ENCODE data around the gene PDGFC. TPM values are rescaled to one million over a fixed set of nuclear protein-coding genes. Genes with fewer than 3 reads are reported as not detected.

The PDGFC gene
- polyA plus RNA-seq, 3 donors = 2.5 to 5.0 (median 4.9) TPM

DNA sequence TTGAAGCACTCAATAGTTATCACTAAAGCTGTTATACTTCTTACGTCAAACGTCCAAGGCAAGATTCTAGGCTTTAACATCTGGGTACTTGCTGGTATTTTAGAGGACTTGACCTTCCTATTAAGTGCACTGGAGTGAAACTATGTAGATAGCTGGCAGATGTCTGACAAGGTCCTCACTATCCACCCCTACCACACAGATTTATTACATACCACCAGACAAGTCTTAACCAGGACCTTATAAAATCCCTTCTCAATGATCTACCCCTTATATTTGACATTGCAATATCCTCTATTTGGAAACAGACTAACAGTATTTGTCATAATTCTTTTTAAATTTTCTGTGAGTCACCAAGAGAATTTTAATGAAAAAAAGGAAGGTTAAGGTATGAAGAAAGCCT lies 78.8 kb downstream of the PDGFC start:
- H3K9me3 Mint-ChIP-seq = peaks cover 0 to 6% (median 2%) of the 10 kb centered on the region in 7 donors
- no peaks in the 10 kb centered on the region for H3K36me3 ChIP-seq (replicated peaks in 1 of 2; ENCODE audit: control insufficient read depth in 1 of 2, insufficient read depth in 2 of 2, low read length in 2 of 2)
- WGBS (ENCODE audit: insufficient coverage) = no CpG with 5 or more reads among the region's 2 CpGs
- H3K36me3 Mint-ChIP-seq = peaks cover 0 to 8% of the 10 kb centered on the region in 2 donors
- peaks cover 0 to 2% (median 0%) of the 10 kb centered on the region in 3 donors for H3K27me3 Mint-ChIP-seq (ENCODE audit: low read depth in 3 of 3)
- H3K27ac ChIP-seq (ENCODE audit: low read depth in 1 of 2, low read length in 2 of 2) = peak overlapping the region in 1 of 2 donors; percentile 27
- no peak overlapping the region for H3K9ac ChIP-seq (ENCODE audit: insufficient read depth, low read length, poor library complexity, severe bottlenecking)
- H2AFZ ChIP-seq (ENCODE audit: insufficient read depth, low read depth, low read length, poor library complexity, severe bottlenecking) = no peak overlapping the region
- TF ChIP-seq, protein P1, sequence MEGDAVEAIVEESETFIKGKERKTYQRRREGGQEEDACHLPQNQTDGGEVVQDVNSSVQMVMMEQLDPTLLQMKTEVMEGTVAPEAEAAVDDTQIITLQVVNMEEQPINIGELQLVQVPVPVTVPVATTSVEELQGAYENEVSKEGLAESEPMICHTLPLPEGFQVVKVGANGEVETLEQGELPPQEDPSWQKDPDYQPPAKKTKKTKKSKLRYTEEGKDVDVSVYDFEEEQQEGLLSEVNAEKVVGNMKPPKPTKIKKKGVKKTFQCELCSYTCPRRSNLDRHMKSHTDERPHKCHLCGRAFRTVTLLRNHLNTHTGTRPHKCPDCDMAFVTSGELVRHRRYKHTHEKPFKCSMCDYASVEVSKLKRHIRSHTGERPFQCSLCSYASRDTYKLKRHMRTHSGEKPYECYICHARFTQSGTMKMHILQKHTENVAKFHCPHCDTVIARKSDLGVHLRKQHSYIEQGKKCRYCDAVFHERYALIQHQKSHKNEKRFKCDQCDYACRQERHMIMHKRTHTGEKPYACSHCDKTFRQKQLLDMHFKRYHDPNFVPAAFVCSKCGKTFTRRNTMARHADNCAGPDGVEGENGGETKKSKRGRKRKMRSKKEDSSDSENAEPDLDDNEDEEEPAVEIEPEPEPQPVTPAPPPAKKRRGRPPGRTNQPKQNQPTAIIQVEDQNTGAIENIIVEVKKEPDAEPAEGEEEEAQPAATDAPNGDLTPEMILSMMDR (IDR thresholded peaks at IDR 0.05) = no peak
- H3K4me1 Mint-ChIP-seq = peaks cover 44% of the 10 kb centered on the region
- H3K4me1 ChIP-seq (ENCODE audit: control insufficient read depth in 1 of 2, insufficient read depth in 2 of 2, low read length in 2 of 2) = peaks cover 29 to 57% of the 10 kb centered on the region in 2 donors
- peak overlapping the region; percentile 21 for H3K4me2 ChIP-seq (replicated peaks; ENCODE audit: extremely low read depth, low read length, poor library complexity, severe bottlenecking)
- H3K4me3 ChIP-seq (replicated peaks in 1 of 3; ENCODE audit: low read depth in 2 of 3, low read length in 3 of 3) = no peak overlapping the region
- no peak overlapping the region for H3K4me3 Mint-ChIP-seq
- peaks cover 8% of the 10 kb centered on the region for H3K79me2 ChIP-seq (ENCODE audit: insufficient read depth, low read length)
- no peaks in the 10 kb centered on the region for H4K20me1 ChIP-seq (ENCODE audit: insufficient read depth, low read length)
- DNase-seq = peak; percentile 20 to 57 (median 46)
- intact Hi-C loops (cut with micrococcal nuclease) = loop anchor here in 1 of 2 donors (5.0 to 10.0 kb wide), 2 partner anchors 52 to 74 kb away; no protein-coding TSS in a partner anchor
- H3K9me3 ChIP-seq (replicated peaks in 1 of 2; ENCODE audit: control insufficient read depth in 1 of 2, insufficient read depth in 1 of 2, low read length in 2 of 2) = no peaks in the 10 kb centered on the region
- H3K27me3 ChIP-seq (ENCODE audit: control insufficient read depth in 2 of 2, insufficient read depth in 2 of 2, low read length in 2 of 2) = no peaks in the 10 kb centered on the region
- peak overlapping the region in 5 of 7 donors; percentile 37 to 81 (median 69) for H3K27ac Mint-ChIP-seq

DNA sequence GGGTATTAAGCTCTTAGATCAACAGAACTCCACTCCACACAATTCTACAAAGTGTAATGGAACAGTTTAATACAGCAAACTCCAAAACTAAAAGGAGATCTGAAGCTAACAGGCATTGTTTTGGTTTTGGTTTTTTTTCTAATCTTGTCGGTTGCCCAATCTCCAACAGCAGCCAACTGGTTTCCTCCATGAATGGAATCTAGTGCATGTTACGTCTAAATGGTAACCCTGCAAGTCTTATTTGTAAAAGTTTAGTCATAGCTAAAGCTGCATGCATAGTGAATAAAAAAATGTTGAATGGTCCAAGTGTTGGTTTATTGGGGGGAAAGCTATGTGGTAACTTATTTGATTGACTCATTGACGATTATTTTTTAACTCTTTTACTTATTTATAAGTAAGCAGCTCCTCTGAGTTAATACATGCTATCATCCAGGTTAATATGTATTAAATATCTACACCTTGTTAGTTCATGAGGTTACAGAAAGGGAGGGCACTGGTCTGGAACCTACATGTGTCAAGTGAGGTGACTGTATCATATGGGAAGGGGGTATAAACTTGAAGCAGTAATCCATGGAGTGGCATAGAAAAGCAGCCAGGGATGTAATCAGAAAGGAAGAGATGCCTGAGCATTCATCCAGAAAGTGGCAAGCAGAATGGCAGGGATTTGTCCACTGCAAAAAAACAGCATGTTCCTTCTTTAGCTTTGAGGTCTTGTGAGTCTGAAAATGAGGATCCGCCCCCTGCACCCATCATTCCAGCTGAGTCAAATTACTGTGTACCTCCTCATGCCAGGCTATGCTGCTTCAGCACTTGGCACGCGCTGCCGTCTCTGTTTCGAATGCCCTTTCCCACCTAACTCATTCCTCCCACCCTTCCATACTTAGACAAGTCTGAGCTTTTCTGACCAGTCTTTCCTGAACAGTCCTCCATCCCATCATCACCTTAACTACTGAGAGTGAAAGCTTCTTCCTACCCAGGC lies 81.7 kb downstream of the PDGFC start:
- H2AFZ ChIP-seq (ENCODE audit: insufficient read depth, low read depth, low read length, poor library complexity, severe bottlenecking) = no peak overlapping the region

More for the DNA sequence above, 81.7 kb downstream of the PDGFC start:
- H3K79me2 ChIP-seq (ENCODE audit: insufficient read depth, low read length) = peaks cover 3% of the 10 kb centered on the region
- peak overlapping the region in 1 of 2 donors; percentile 30 for H3K4me3 Mint-ChIP-seq
- peak overlapping the region; percentile 37 for H3K4me2 ChIP-seq (replicated peaks; ENCODE audit: extremely low read depth, low read length, poor library complexity, severe bottlenecking)
- H3K4me3 ChIP-seq (replicated peaks in 1 of 3; ENCODE audit: low read depth in 2 of 3, low read length in 3 of 3) = peak overlapping the region in 1 of 3 experiments; percentile 13
- 79% methylated on average over 6 of the region's 8 CpGs for WGBS (ENCODE audit: insufficient coverage)
- H3K27ac ChIP-seq (ENCODE audit: low read depth in 1 of 2, low read length in 2 of 2) = peak overlapping the region in 1 of 2 donors; percentile 43
- no peaks in the 10 kb centered on the region for H3K36me3 ChIP-seq (replicated peaks in 1 of 2; ENCODE audit: control insufficient read depth in 1 of 2, insufficient read depth in 2 of 2, low read length in 2 of 2)
- TF ChIP-seq, protein P1 (IDR thresholded peaks at IDR 0.05) = no peak
- H3K4me1 Mint-ChIP-seq = peaks cover 39% of the 10 kb centered on the region
- intact Hi-C loops (cut with micrococcal nuclease) = loop anchor here in 1 of 2 donors (5.0 to 10.0 kb wide), 2 partner anchors 55 to 77 kb away; no protein-coding TSS in a partner anchor
- H3K27me3 Mint-ChIP-seq (ENCODE audit: low read depth in 3 of 3) = peaks cover 0 to 2% (median 0%) of the 10 kb centered on the region in 3 donors
- H3K36me3 Mint-ChIP-seq = peaks cover 0 to 8% of the 10 kb centered on the region in 2 donors
- no peaks in the 10 kb centered on the region for H3K27me3 ChIP-seq (ENCODE audit: control insufficient read depth in 2 of 2, insufficient read depth in 2 of 2, low read length in 2 of 2)
- no peaks in the 10 kb centered on the region for H3K9me3 ChIP-seq (replicated peaks in 1 of 2; ENCODE audit: control insufficient read depth in 1 of 2, insufficient read depth in 1 of 2, low read length in 2 of 2)
- no peak overlapping the region for H3K9ac ChIP-seq (ENCODE audit: insufficient read depth, low read length, poor library complexity, severe bottlenecking)
- H4K20me1 ChIP-seq (ENCODE audit: insufficient read depth, low read length) = no peaks in the 10 kb centered on the region
- DNase-seq = peak in 2 of 3 donors; percentile 24 to 26
- H3K4me1 ChIP-seq (ENCODE audit: control insufficient read depth in 1 of 2, insufficient read depth in 2 of 2, low read length in 2 of 2) = peaks cover 20 to 40% of the 10 kb centered on the region in 2 donors
- H3K9me3 Mint-ChIP-seq = peaks cover 0 to 10% (median 3%) of the 10 kb centered on the region in 7 donors
- peak overlapping the region in 5 of 7 donors; percentile 39 to 79 (median 58) for H3K27ac Mint-ChIP-seq

All from CD14-positive monocyte (primary cell).